AG10803 (cell line): ENCODE measurements around the gene DDAH2.

Experiments
- DNase-seq: peaks from one replicate; pipeline ENCODE4 v3.0.0; 2010; ENCODE audit warnings: low read depth
- H3K4me3 ChIP-seq: 2 replicates; pipeline ENCODE4 v1.5.1; 2011; ENCODE audit warnings: mild to moderate bottlenecking, low read length, control low read depth
- CTCF ChIP-seq: conservative IDR thresholded peaks from 2 replicates; pipeline ENCODE4 v1.5.1; 2011; ENCODE audit warnings: mild to moderate bottlenecking, low read length, control low read depth, inconsistent platforms

The DDAH2 gene

GRCh38 chr6:31765910-31766794, 37.1 kb upstream of the DDAH2 start:
- no peak for TF ChIP-seq CTCF
- H3K4me3 ChIP-seq = peak overlapping the region; percentile 39
- no peak for DNase-seq

DNA sequence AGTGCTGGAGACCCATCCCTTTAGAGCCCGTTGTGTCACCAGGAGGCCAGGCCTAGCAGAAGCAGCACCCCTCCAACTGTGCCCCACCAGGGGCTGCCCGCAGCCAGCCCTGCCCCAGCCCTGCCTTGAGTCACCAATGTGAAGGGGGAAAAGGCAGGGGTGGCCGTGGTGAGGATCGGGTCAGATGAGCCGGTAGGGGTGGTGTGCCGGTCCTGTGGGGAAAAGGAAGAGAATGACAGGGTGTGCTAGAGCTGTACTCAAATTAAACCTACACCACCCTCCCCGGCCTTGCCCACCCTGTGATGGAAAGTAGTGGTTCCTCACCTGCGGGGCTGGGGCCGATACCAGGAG, 36.4 kb upstream of the DDAH2 start:
- no peak for DNase-seq
- no peak overlapping the region for H3K4me3 ChIP-seq

DNA sequence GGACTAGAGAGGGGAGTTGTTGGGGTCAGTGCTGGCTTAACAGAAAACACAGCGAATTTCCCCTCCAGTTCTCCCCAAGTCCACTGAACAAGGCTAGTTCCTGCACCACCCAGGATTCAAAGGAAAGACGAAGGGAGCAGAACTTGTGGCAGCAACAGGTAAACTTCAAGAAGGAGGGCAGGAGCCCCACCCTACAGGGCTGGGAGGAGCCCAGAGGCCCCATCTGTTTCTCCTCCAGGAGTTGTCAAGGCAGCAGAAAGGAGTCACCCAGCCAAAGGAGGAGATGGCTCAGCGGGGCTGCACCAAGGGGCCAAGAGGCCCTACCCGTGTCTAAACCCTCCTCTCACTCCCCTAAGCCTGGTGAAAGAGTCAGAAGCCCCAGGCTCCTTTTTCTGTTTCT, 35.1 kb upstream of the DDAH2 start:
- TF ChIP-seq CTCF = no peak
- no peak for DNase-seq

More for the DNA sequence above, 36.4 kb upstream of the DDAH2 start:
- no peak for TF ChIP-seq CTCF

GRCh38 chr6:31763619-31763940, 34.5 kb upstream of the DDAH2 start:
- DNase-seq = peak; percentile 83
- TF ChIP-seq CTCF = no peak; the same call in 1 of the 2 replicates
- no peak overlapping the region for H3K4me3 ChIP-seq

More for the DNA sequence above, 35.1 kb upstream of the DDAH2 start:
- no peak overlapping the region for H3K4me3 ChIP-seq

DNA sequence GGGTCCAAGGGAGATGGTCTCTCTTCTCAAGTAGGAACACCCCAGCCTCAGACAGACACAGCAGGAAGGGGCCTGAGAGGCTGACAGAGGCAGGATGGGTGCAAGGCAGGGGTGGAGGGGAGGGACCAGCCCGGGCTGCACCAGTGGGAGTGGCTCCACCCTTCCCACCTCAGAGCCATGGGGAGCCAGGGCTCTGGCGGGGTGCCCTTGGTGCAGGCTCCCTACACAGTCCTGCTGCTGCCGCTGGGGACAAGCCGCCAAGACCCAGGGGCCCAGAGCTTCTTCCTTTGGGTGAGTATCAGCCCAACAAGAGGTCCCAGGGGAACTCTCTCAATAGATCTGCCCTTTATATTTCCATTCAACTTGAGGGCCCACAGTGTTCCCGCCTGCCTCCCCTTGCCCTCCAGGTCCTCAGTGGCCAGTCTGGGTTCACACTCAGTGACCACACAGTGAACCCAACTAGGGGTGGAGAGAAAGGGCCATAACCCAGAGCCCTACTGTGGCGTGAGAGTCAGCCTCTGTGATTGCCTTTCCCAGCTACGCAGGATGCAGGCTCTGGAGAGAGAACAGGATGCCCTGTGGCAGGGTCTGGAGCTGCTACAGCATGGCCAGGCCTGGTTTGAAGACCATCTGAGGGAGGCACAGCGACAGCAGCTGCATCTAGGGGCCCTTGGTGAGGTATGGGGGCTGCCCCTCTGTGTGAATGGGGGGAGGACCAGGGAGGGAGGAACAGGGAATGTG, 33.9 kb upstream of the DDAH2 start:
- H3K4me3 ChIP-seq = no peak overlapping the region
- DNase-seq = no peak
- no peak for TF ChIP-seq CTCF

DNA sequence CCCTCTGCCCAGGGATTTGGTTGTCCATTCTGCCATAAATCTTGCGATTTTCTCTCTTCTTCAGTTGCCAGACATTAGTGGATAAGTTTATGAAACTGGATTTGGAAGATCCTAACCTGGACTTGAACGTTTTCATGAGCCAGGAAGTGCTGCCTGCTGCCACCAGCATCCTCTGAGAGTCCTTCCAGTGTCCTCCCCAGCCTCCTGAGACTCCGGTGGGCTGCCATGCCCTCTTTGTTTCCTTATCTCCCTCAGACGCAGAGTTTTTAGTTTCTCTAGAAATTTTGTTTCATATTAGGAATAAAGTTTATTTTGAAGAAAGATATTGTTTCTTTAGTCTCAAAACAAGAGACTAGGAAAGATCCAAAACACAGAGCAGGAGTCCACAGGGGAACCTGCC, 33.3 kb upstream of the DDAH2 start, which contains the start of gene SAPCD1:
SAPCD1 (plus strand) TSS at position 301 of the 400 bp plus-strand sequence. CDS start 399 bp downstream, outside the sequence.
- no peak for TF ChIP-seq CTCF
- no peak for DNase-seq
- H3K4me3 ChIP-seq = no peak within 1 kb of the TSS

DNA sequence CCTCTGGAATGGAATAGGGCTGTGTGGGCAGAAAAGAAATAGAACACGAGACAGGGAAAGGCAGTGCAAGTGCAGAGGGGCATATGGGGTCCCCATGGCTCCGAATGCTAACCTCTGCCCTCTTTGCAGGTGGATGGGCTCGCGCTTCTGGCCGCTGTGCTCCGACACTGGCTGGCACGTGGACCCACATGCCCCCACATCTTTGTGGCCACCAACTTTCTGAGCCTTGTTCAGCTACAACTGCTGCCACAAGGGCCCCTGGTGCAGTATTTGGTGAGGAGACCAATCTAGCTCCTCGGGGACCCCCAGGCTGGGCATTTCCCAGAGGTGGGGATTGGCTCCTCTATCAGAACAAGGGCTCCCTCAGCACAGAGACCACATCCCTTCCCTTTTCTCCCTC, 32.2 kb upstream of the DDAH2 start:
- DNase-seq = no peak
- no peak for TF ChIP-seq CTCF
- no peak overlapping the region for H3K4me3 ChIP-seq
